Lower leg skin (tissue), 4 donors: Measurements from ENCODE around the gene SAMHD1. TPM values are rescaled to one million over a fixed set of nuclear protein-coding genes. Genes with fewer than 3 reads are reported as not detected.
A peak's percentile ranks its signal among the peaks of the same experiment; 100 is the strongest.
"Not testable (repeated sequence)": the region's sequence is repeated elsewhere in the genome, so short reads cannot be mapped to it uniquely, and the experiment has no call there.

Source experiments
- DNase-seq, 2 donors: peaks; one replicate each; pipeline ENCODE4 v3.0.0-alpha.2; 2019; ENCODE audit warnings: low spot score in 2 of 2
- H3K4me3 ChIP-seq: fragments of 200-600 bp; sonication (generic); 2 replicates; pipeline ENCODE4 v1.5.1; 2017; ENCODE audit warnings: mild to moderate bottlenecking, low read depth; ENCODE audit not compliant: poor library complexity, severe bottlenecking
- CTCF ChIP-seq, 3 donors: fragments of 450-650 bp; IDR thresholded peaks; one replicate each; pipeline ENCODE4 v1.5.1; 2016; ENCODE audit warnings: antibody characterized with exemption in 3 of 3, mild to moderate bottlenecking in 3 of 3, moderate library complexity in 2 of 3
- POLR2A ChIP-seq, 2 donors: fragments of 450-650 bp; IDR thresholded peaks; one replicate each; pipeline ENCODE4 v1.6.1; 2016 to 2017; ENCODE audit warnings: antibody characterized with exemption in 2 of 2, mild to moderate bottlenecking in 1 of 2, moderate library complexity in 1 of 2
- WGBS, 2 donors: methylation state at CpG; one replicate each; pipeline ENCODE4 v1.1.5; 2018; 5-methylcytosine and 5-hydroxymethylcytosine counted together
- intact Hi-C: fragments of 100-400 bp; cut with DNase I; formaldehyde crosslinking; loops from one replicate; pipeline ENCODE4 v1.15.0; 2023; ENCODE audit warnings: low total_unique reads
- total RNA-seq, 4 donors: library from RNA; depleted of rRNA; stranded (reverse); fragments of >200 nt; gene quantifications; one replicate each; pipeline ENCODE4 v1.1.0, GENCODE V29; 2016

The SAMHD1 gene
- total RNA-seq = 100 to 1,000 TPM in 1 of 4 donors, 10 to 100 TPM in 3; 29.4 to 109 (median 38.3) TPM

GRCh38 chr20:36951198-36951978, at the start of gene SAMHD1:
SAMHD1 (minus strand) TSS chr20:36951708; CDS start chr20:36951643, 65 bp downstream.
- TF ChIP-seq POLR2A (IDR thresholded peaks at IDR 0.05) (no peak), CTCF (IDR thresholded peaks at IDR 0.05) (no peak)
- WGBS, 2 donors = 0% methylated on average over 56 to 65 of the region's 66 CpGs
- peak; percentile 95 to 98 for DNase-seq
- peak within 1 kb of the TSS; percentile 96 for H3K4me3 ChIP-seq
- intact Hi-C loops = no loop called here

GRCh38 chr20:37000171-37000570, 48.7 kb upstream of the SAMHD1 start:
- WGBS, 2 donors = 94% methylated on average over 9 of the region's 26 CpGs; no CpG with 5 or more reads in 1 of the 2 donors
- H3K4me3 ChIP-seq, intact Hi-C loops: not testable (repeated sequence)
- DNase-seq = peak in 1 of 2 donors; percentile 13

GRCh38 chr20:36998652-36999051, 47.1 kb upstream of the SAMHD1 start:
- TF ChIP-seq CTCF (IDR thresholded peaks at IDR 0.05) (no peak), POLR2A (IDR thresholded peaks at IDR 0.05) (no peak)
- intact Hi-C loops = no loop called here
- 85 to 87% methylated on average over 7 of the region's 7 CpGs for WGBS, 2 donors

DNA sequence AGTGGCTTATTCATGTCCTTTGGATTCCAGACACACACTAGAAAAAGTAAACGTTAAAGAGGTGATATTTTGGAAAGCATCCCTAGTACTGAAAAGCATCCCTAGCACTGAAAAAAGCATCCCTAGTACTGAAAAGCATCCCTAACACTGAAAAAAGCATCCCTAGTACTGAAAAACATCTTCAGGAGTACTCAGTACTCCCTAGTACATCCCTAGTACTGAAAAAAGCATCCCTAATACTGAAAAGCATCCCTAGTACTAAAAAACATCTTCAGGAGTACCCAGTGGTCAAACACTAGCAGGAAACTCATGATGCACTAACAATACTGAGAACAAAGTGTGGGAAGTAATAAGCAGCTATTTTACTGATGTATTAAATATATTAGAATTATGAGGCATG, 45.6 kb upstream of the SAMHD1 start:
- intact Hi-C loops = no loop called here
- 62 to 64% methylated on average over 1 of the region's 1 CpG for WGBS, 2 donors

More at GRCh38 chr20:36998652-36999051, 47.1 kb upstream of the SAMHD1 start:
- no peak for DNase-seq
- H3K4me3 ChIP-seq = no peak overlapping the region

GRCh38 chr20:36994221-36994620, 42.7 kb upstream of the SAMHD1 start:
- H3K4me3 ChIP-seq, DNase-seq, intact Hi-C loops: not testable (repeated sequence)
- 91 to 95% methylated on average over 4 of the region's 4 CpGs for WGBS, 2 donors

More for the DNA sequence above, 45.6 kb upstream of the SAMHD1 start:
- no peak overlapping the region for H3K4me3 ChIP-seq
- TF ChIP-seq POLR2A (IDR thresholded peaks at IDR 0.05) (no peak), CTCF (IDR thresholded peaks at IDR 0.05) (no peak)
- no peak for DNase-seq

DNA sequence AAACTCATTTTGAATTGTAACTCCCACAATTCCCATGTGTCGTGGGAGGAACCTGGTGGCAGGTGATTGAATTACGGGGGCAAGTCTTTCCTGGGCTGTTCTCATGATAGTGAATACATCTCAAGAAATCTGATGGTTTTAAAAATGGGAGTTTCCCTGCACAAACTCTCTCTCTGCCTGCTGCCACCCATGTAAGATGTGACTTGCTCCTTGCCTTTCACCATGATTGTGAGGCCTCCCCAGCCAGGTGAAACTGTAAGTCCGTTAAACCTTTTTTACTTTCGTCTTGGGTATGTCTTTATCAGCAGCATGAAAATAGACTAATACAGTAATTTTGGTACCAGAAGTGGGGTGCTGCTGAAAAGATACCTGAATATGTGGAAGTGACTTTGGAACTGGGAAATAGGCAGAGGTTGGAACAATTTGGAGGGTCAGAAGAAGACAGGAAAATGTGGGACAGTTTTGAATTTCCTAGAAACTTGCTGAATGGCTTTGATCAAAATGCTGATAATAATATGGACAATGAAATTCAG, 41.4 kb upstream of the SAMHD1 start:
- intact Hi-C loops = no loop called here
- no peak for TF ChIP-seq POLR2A (IDR thresholded peaks at IDR 0.05)
- TF ChIP-seq CTCF (IDR thresholded peaks at IDR 0.05) = no peak
- no peak for DNase-seq
- no peak overlapping the region for H3K4me3 ChIP-seq
- WGBS, 2 donors = 94% methylated on average over 4 of the region's 4 CpGs
